ENCODE data around the gene PFDN4. TPM values are rescaled to one million over a fixed set of nuclear protein-coding genes. Genes with fewer than 3 reads are reported as not detected.

Gene PFDN4
- total RNA-seq, 3 donors from 2014 or later = 41.0 to 57.7 (median 52.1) TPM

DNA sequence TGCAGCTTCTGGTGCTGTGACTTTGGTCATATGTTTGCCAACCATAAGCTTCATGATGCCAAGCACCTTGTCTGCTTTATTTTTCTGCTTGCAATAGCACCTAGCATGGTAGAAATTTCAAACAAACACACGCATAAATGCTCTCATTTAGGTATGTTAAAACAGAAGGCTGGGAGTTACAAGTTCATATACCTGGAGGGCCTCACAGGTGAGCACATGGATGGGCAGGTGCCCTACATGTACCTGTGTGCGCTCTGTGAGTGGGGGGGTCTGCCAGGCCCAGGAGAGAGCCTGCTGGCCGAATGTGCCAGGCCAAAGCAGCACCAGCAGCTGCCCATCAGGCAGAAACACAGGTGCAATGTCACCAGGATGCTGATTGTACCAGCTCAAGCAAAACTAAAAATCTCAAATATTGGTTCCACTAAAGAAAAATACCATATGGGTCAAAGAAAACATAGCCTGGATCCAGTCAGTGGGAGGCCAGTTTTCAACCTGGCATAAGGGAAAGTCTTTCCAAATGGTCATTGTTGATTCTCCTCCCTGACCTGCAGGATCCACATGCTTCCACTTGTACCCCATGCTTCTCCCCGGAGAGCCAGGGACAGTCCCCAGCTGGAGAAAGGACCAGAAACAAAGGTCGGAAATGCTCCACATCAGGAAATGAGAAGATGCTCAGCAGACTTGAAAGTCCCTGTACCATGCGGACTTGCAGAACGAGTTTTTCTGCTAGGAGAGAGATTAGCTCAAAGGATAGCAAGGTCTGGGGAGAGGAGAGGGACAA lies 7.2 kb upstream of the PFDN4 start:
- H3K27me3 ChIP-seq = no peaks in the 10 kb centered on the region
- H3K4me1 ChIP-seq = no peaks in the 10 kb centered on the region
- no peak overlapping the region for H3K4me3 ChIP-seq
- intact Hi-C loops (cut with DNase I; ENCODE audit: low total_unique reads) = loop anchor here (10.0 kb wide), 1 partner anchor 106 kb away; no protein-coding TSS in a partner anchor
- no peaks in the 10 kb centered on the region for H3K36me3 ChIP-seq
- DNase-seq (ENCODE audit: low spot score in 2 of 2) = no peak
- no peak overlapping the region for H3K27ac ChIP-seq
- TF ChIP-seq POLR2A (IDR thresholded peaks at IDR 0.05) (no peak), POLR2AphosphoS5 (IDR thresholded peaks at IDR 0.05) (no peak)
- TF ChIP-seq, protein P1, sequence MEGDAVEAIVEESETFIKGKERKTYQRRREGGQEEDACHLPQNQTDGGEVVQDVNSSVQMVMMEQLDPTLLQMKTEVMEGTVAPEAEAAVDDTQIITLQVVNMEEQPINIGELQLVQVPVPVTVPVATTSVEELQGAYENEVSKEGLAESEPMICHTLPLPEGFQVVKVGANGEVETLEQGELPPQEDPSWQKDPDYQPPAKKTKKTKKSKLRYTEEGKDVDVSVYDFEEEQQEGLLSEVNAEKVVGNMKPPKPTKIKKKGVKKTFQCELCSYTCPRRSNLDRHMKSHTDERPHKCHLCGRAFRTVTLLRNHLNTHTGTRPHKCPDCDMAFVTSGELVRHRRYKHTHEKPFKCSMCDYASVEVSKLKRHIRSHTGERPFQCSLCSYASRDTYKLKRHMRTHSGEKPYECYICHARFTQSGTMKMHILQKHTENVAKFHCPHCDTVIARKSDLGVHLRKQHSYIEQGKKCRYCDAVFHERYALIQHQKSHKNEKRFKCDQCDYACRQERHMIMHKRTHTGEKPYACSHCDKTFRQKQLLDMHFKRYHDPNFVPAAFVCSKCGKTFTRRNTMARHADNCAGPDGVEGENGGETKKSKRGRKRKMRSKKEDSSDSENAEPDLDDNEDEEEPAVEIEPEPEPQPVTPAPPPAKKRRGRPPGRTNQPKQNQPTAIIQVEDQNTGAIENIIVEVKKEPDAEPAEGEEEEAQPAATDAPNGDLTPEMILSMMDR (IDR thresholded peaks at IDR 0.05) = no peak
- H3K9me3 ChIP-seq = no peaks in the 10 kb centered on the region

DNA sequence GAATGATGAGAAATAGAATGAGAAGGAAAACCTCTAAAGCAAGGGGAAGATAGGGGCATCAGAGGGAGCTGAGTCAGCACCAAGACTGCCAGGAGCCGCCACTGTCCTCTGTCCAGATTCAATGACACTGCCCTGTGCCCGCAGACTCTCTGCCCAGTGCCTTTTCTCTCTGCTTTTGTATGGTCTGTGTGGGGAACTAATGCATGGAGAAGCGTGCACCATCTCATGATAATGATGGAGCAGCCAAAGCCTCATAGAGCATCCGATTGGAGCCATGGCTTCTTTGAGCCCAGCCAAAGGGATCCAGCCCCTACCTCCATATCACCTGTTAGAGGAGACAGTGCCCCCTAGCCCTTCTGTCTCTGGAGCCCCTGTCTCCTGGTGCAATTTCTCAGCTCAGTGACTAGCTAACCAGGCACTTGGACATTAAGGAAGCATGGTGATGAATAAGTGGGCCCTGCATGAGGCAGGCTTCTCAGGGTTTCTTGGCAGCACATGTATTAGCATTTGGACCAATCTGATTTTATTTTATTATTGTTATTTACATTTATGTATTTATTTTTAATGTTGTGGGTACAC lies 6.5 kb upstream of the PFDN4 start:
- DNase-seq (ENCODE audit: low spot score in 2 of 2) = no peak
- intact Hi-C loops (cut with DNase I; ENCODE audit: low total_unique reads) = loop anchor here (10.0 kb wide), 1 partner anchor 107 kb away; no protein-coding TSS in a partner anchor
- TF ChIP-seq POLR2A (IDR thresholded peaks at IDR 0.05) (no peak), POLR2AphosphoS5 (IDR thresholded peaks at IDR 0.05) (no peak)
- TF ChIP-seq, protein P1 (IDR thresholded peaks at IDR 0.05) = no peak

DNA sequence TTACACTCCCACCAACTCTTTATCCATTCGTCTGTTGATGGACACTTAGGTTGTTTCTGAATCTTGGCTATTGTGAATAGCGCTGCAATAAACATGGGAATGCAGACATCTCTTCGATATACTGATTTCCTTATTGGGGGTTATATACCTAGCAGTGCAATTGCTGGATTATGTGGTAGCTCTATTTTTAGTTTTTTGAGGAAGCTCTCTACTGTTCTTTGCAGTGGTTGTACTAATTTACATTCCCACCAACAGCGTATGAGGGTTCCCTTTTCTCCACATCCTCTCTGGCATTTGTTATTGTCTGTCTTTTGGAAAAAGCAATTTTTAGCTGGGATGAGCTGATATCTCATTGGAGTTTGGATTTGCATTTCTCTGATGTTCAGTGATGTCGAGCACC lies 4.6 kb upstream of the PFDN4 start:
- H3K4me1 ChIP-seq = no peaks in the 10 kb centered on the region
- TF ChIP-seq POLR2A (IDR thresholded peaks at IDR 0.05) = no peak
- TF ChIP-seq POLR2AphosphoS5 (IDR thresholded peaks at IDR 0.05) = no peak
- TF ChIP-seq, protein P1 (IDR thresholded peaks at IDR 0.05) = no peak
- no peaks in the 10 kb centered on the region for H3K27me3 ChIP-seq
- DNase-seq (ENCODE audit: low spot score in 2 of 2) = no peak
- H3K36me3 ChIP-seq = no peaks in the 10 kb centered on the region
- H3K4me3 ChIP-seq = no peak overlapping the region
- H3K27ac ChIP-seq = no peak overlapping the region
- intact Hi-C loops (cut with DNase I; ENCODE audit: low total_unique reads) = loop anchor here (10.0 kb wide), 1 partner anchor 108 kb away; no protein-coding TSS in a partner anchor
- no peaks in the 10 kb centered on the region for H3K9me3 ChIP-seq

More for the DNA sequence above, 6.5 kb upstream of the PFDN4 start:
- no peak overlapping the region for H3K27ac ChIP-seq
- H3K36me3 ChIP-seq = no peaks in the 10 kb centered on the region
- no peaks in the 10 kb centered on the region for H3K27me3 ChIP-seq
- no peaks in the 10 kb centered on the region for H3K9me3 ChIP-seq
- no peaks in the 10 kb centered on the region for H3K4me1 ChIP-seq
- H3K4me3 ChIP-seq = no peak overlapping the region

DNA sequence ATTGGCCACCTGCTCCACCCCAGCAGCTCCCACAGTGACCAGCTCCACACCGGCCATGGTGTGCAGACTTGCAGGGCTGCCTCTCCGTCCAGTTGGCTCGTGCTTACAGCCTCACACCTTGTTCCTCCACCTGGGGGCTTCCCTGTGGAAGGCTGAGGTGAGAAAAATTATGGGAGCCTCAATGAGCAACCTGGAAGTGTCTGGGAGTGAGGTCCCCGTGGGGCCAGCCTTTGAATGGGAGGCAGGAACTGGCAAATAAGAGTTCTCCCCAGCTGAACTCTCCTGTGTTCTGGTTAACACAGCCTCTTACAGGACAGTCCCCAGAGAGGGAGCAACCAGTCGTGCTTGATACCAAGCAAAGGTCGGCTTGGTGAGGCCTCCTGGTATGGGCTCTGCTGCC lies 3.8 kb upstream of the PFDN4 start:
- H3K4me1 ChIP-seq = peaks cover 0 to 4% of the 10 kb centered on the region in 2 donors
- no peak overlapping the region for H3K4me3 ChIP-seq
- no peaks in the 10 kb centered on the region for H3K9me3 ChIP-seq
- H3K27me3 ChIP-seq = no peaks in the 10 kb centered on the region
- no peaks in the 10 kb centered on the region for H3K36me3 ChIP-seq
- intact Hi-C loops (cut with DNase I; ENCODE audit: low total_unique reads) = loop anchor here (10.0 kb wide), 1 partner anchor 109 kb away; no protein-coding TSS in a partner anchor
- TF ChIP-seq POLR2A (IDR thresholded peaks at IDR 0.05) = no peak
- TF ChIP-seq, protein P1 (IDR thresholded peaks at IDR 0.05) = no peak
- TF ChIP-seq POLR2AphosphoS5 (IDR thresholded peaks at IDR 0.05) = no peak
- H3K27ac ChIP-seq = no peak overlapping the region
- no peak for DNase-seq (ENCODE audit: low spot score in 2 of 2)

DNA sequence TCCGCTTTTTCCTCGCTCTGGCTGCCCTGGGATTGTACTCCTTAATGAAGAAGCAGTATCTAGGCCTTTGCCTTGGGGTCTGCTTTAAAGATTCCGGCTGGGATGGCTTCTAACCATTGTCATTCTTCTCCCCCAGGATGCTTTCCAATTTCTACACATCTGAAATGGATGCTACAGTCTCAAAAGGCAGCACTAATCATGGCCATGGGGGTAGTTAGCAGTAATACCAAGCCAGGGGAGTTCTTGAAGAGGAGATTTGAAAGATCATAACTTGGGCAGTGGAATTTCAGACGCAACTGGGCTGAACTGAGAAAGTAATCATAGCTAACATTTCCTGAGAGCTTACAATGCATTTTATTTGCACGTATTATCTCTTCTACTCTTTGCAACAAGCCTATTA lies 3.4 kb upstream of the PFDN4 start:
- intact Hi-C loops (cut with DNase I; ENCODE audit: low total_unique reads) = loop anchor here (10.0 kb wide), 1 partner anchor 110 kb away; no protein-coding TSS in a partner anchor
- H3K4me1 ChIP-seq = peaks cover 0 to 4% of the 10 kb centered on the region in 2 donors
- H3K9me3 ChIP-seq = no peaks in the 10 kb centered on the region
- no peaks in the 10 kb centered on the region for H3K27me3 ChIP-seq
- TF ChIP-seq POLR2A (IDR thresholded peaks at IDR 0.05) = no peak
- TF ChIP-seq, protein P1 (IDR thresholded peaks at IDR 0.05) = no peak
- TF ChIP-seq POLR2AphosphoS5 (IDR thresholded peaks at IDR 0.05) = no peak
- H3K36me3 ChIP-seq = no peaks in the 10 kb centered on the region
- H3K4me3 ChIP-seq = no peak overlapping the region
- no peak overlapping the region for H3K27ac ChIP-seq
- DNase-seq (ENCODE audit: low spot score in 2 of 2) = no peak

Measured in breast epithelium (tissue), 4 donors.